D341Med (cell line): ENCODE measurements around the gene FBXL7.
"Not testable (repeated sequence)": the region's sequence is repeated elsewhere in the genome, so short reads cannot be mapped to it uniquely, and the experiment has no call there.

ENCODE experiments used
- DNase-seq: peaks from one replicate; pipeline ENCODE4 v3.0.0; 2012; ENCODE audit warnings: low spot score

FBXL7 gene

DNA sequence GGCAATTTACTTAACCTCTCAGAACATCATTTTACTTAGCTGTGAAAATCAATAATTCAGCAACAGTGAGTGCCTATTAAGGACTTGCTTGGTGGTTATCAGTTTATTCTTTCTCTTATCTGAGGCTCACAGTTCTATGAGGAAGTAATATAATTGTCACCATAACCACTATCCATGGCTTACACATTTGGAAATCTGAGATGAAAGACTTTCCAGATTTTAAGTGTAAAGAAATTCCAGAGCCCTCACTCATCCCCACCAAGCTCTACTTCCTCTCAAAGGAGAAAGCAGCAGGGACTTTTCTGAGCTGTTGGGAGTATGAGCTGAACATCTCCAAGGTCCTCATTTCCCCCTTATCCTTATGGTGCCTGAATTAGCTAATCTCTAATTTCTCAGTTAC, 321.5 kb downstream of the FBXL7 start:
- no peak for DNase-seq

GRCh38 chr5:15823398-15823797, 323.4 kb downstream of the FBXL7 start:
- DNase-seq, result no peak

GRCh38 chr5:15827741-15828140, 327.8 kb downstream of the FBXL7 start:
- DNase-seq, result no peak

GRCh38 chr5:15831408-15831807, 331.4 kb downstream of the FBXL7 start:
- DNase-seq, result no peak

DNA sequence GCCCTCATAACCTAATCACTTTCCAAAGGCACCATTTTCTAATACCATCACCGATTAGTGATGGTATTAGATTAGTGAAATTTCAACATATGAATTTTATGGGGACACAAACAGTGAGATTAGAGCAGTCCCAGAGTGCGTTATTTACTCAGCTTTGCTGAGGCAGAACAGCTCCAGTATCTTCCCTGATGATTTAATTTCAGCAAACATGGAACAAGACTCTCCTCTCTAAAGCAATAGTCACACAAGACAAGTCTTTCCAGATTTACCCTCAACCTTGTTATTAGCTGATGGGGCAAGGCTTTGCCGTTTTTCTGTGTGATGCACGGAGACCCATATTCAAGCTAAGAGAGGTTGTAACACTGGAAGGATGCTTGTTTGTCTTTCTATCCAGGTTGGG, 333.4 kb downstream of the FBXL7 start:
- no peak for DNase-seq

GRCh38 chr5:15834596-15835245, 334.7 kb downstream of the FBXL7 start:
- DNase-seq, result no peak

GRCh38 chr5:15835514-15835913, 335.5 kb downstream of the FBXL7 start:
- no peak for DNase-seq

DNA sequence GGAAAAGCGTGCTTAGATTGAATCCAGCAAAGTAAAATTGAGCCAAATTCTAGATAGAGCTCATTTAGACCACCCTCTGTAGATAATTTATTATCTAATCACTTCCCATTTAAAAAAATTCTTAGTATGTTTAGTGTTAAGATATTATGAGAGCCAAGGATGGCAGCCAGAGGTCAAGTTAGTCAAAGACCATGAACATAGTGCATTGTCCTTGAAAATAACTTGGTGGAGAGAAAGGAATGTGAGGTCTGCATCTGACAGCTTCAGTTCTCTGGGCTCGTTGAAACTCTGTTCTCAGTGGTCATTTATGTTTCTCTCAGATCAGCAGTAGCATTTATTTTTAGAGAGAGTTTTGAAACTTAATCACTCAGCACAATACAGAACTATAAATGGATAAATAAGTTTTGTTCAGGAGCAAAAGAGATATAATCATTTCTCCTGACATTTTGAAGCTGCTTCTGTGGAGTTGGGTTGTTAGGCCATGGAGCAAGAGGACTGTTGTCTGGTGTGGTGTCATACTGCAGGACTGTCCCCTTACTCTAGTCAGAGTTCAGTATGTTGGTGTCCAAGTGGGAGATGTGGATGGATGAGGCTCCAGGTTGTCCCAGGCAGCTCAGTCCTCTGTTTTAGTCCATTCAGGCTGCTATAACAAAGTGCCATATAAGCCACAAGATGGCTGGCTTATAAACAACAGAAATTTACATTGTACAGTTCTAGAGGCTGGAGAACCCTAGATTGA, 337.7 kb downstream of the FBXL7 start:
- no peak for DNase-seq

DNA sequence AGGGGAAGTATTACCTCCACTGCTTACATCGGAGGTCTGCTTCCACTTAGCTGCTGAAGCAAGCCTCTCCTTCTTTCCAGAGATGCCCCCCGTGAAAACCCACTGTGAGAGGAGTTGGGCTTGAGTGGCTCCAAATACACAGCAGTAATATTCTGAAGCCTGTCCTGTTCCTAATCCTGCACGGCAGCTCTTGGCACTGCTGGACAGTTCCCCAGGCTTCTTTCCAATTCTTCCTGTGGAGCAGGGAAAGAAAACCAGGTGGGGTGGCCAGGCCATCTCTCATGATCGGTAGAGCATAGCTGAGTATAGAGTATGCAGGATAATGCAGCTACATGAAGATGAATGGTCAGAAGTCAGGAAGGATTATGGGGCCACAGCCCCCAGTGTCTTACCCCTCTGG, 344.3 kb downstream of the FBXL7 start:
- DNase-seq, result no peak

GRCh38 chr5:15844871-15845270, 344.9 kb downstream of the FBXL7 start:
- DNase-seq, result no peak

DNA sequence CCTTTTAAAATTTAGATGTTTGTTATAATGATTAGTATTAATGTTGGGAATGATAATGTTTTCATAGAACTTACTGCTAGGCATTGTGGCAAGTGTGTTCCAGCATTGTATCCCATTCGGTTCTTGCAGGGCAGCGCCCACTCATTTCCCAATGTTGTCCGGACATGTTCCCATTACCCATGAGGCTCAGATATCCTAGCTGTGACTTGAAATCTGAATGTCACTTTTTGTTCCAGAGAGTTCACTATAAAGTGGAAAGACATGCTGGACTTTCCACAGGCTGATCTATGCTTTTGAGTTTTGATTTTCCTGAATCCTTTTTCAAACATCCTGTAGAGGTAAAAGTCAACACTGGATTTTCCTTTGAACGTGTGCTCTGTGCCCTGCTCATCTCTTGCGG, 350.6 kb downstream of the FBXL7 start:
- DNase-seq, result no peak

DNA sequence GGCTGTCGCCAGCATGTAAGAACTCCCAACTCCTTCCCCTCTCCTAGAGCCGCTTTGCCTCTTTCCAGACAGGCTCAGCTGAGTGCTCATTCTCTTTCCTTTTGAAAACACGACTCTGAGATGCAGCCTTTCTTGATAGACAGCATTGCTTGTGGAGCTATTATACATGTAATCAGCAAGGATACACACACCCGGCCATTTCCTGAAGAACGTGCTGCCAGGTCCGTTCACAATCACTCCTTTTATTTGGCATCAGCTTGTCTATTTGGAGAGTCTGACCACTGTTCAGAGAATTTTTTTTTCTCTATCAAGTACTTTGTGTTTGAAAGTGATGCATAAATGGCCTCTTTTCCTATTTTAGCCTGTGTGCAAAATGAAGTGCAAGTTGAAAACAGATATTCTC, 351.0 kb downstream of the FBXL7 start:
- DNase-seq, result no peak

DNA sequence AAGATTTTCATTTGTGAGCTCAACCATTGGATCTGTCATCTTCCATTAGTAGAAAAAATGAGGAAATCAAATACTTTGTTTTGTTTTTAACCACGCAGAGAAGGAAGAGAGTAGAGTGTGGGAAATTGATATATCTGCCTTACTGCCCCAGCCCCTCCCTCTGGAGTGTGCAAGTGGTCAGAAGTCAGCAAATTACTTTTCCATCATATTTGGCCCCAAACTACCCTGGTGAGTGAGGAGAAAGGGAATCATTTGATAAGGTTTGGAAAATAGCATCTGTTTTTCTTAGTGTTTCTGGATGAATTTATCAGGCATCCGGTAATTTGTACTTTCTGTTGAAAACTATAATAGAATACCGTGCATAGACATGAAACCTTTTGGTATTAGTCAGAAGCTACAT, 352.2 kb downstream of the FBXL7 start:
- DNase-seq, result no peak

DNA sequence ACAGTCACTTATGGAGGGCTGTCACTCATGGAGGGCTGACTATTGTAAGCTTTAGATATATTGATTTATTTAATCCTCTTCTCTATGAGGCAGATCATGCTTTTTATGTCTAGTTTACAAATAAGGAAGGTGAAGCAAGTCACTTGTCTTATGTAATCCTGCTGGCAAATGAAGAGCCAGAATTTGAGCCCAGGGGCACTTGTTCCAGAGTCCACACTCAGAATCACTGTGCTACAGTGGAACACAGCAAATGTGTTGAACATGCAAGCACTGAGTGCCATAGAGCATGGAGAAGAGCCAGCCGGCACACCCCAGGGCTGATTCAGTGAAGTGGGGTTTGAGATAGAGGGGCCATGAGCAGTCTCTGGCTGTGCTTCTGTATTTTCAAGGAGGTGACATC, 353.0 kb downstream of the FBXL7 start:
- DNase-seq, result no peak

DNA sequence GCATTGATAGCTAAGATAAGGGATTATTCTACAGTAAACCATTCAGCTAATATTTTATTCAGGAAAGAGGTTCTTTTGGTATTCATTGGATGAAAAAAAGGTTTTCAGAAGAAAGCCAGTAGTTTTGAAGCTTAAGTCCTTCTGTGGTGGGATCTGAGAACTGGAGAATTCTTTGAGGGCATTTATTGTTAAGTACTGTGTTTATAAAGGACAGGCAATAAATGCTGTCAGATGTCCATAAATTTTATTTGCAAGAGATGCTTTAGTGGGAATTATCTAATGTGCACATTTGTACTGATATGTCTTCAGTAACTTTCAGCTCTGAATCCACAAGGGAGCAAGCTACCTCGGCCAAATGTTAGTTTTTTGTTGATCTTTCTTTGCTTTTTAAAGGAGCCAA, 358.3 kb downstream of the FBXL7 start:
- DNase-seq, result no peak

DNA sequence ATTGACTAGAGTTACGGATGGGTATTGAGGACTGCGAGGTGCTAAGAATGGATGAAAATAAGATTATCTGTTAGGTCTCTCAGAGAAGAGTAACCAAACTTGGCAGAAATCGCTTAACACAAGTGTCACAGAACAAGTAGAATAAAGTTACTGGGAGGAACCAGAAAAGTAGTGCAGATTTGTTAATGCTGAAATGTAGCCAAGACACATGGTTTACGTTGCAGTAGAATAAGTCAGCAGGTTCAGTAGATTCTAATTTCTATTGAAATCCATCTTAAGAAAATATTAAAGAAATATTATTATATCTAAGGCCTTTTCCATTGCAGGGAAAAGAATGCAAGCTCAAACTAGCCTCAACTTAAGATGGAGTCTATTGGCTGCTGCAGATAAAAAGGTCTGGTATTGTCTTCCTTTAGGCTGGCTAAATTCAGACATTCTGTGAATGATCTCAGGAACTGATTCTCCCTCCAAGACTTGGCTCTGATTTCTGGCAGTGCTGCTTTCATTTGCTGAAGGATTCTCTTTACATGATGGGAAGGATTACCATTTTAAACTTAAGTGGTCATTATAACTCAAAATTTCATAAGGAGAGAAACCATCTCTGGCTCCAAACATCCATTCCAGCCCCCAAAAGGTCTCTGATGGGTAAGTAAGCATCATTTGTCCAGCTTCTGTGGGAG, 364.7 kb downstream of the FBXL7 start:
- DNase-seq, result no peak

DNA sequence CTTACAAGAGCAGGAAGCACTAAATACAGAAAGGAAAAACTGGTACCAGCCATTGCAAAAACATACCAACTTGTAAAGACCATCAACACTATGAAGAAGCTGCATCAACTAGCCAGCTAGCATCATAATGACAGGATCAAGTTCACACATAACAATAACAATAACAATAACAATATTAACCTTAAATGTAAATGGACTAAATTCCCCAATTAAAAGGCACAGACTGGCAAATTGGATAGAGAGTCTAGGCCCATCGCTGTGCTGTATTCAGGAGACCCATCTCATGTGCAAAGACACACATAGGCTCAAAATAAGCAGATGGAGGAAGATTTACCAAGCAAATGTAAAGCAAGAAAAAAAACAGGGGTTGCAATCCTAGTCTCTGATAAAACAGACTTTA, 372.3 kb downstream of the FBXL7 start:
- not testable (repeated sequence) for DNase-seq

GRCh38 chr5:15877914-15878313, 377.9 kb downstream of the FBXL7 start:
- DNase-seq, result no peak

- DNase-seq, result no peak
Observed at GRCh38 chr5:15880201-15880600, 380.2 kb downstream of the FBXL7 start.

DNA sequence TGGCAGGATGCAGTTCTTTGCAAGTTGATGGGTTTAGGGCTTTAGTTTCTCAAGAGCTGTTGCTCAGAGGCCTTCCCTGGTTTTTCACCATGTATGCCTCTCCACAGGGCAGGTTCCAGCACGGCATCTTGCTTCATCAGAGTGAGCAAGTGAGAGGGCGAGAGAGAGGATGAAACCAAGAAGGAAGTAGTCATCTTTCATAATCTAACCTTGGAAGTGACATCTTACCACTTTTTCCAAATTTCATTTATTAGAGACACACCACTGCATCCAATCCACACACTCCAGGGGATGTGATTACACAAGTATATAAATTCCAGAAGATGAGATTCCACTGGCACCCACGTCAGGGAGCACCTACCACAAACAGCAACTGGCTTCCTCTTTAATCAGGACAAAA, 385.2 kb downstream of the FBXL7 start:
- no peak for DNase-seq

- DNase-seq, result no peak
Observed at GRCh38 chr5:15886156-15886555, 386.2 kb downstream of the FBXL7 start.

DNA sequence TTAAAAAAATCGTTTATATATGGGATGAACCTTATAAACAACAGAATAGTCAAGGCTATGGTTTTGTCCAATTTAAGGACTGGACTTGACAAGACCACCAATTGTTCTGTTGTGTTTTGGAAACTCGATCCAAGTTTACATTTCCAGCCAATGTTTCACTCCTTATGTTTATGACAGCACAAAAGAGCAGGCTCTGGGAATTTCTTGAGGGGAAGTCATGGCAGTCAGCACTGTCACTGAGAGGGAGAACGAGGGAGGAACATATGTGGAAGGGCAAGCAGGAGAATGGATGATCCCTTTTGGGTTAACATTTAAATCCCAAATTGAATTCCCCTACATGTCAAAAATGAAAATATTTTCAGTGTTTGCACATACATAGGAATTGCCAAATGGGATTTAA, 387.1 kb downstream of the FBXL7 start:
- no peak for DNase-seq

GRCh38 chr5:15889001-15889400, 389.0 kb downstream of the FBXL7 start:
- DNase-seq, result no peak
